ENCODE results near the gene NAALADL2.

GRCh38 chr3:175288621-175289020 lies 429.5 kb downstream of the NAALADL2 start:
- TF ChIP-seq, protein P1, sequence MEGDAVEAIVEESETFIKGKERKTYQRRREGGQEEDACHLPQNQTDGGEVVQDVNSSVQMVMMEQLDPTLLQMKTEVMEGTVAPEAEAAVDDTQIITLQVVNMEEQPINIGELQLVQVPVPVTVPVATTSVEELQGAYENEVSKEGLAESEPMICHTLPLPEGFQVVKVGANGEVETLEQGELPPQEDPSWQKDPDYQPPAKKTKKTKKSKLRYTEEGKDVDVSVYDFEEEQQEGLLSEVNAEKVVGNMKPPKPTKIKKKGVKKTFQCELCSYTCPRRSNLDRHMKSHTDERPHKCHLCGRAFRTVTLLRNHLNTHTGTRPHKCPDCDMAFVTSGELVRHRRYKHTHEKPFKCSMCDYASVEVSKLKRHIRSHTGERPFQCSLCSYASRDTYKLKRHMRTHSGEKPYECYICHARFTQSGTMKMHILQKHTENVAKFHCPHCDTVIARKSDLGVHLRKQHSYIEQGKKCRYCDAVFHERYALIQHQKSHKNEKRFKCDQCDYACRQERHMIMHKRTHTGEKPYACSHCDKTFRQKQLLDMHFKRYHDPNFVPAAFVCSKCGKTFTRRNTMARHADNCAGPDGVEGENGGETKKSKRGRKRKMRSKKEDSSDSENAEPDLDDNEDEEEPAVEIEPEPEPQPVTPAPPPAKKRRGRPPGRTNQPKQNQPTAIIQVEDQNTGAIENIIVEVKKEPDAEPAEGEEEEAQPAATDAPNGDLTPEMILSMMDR (conservative IDR thresholded peaks at IDR 0.05 in 1 of 2, IDR thresholded peaks at IDR 0.05 in 1 of 2; ENCODE audit: extremely low read depth in 1 of 2, insufficient read depth in 1 of 2, low read depth in 1 of 2, low read length in 2 of 2): no peak
- TF ChIP-seq EZH2 (IDR thresholded peaks at IDR 0.05; ENCODE audit: borderline replicate concordance, low read length): no peak

Measured in mammary epithelial cell (primary cell).